IPS-18c (cell line): Measurements from ENCODE around the gene CALN1.

Experiments used
- H3K4me3 ChIP-seq: 2 replicates; pipeline ENCODE4 v1.7.0; 2013; ENCODE audit warnings: low read depth, mild to moderate bottlenecking, low read length, moderate library complexity; ENCODE audit not compliant: insufficient read depth
- H3K9me3 ChIP-seq: one replicate; pipeline ENCODE4 v1.6.1; 2013; ENCODE audit warnings: mild to moderate bottlenecking, low read length, moderate library complexity; ENCODE audit not compliant: control insufficient read depth, insufficient read depth

The CALN1 gene

DNA sequence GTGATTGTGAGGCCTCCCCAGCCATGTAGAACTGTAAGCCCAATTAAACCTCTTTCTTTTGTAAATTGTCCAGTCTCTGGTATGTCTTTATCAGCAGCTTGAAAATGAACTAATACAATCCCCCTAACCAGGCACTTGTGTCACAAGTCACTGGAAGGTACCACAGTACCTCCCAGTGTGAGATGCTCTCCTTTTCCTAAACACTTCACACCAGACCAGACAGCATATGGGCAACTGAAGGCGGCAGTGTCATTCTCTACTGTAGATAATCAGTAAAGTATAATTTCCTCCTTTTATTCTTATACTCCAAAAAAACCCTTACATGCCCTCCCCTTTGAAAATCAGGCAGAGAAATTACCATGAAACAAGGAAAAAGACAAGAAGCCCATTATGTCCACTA, 113.2 kb downstream of the CALN1 start:
- Histone ChIP-seq H3K4me3 (no peak overlapping the region), H3K9me3 (no peaks in the 10 kb centered on the region)

- Histone ChIP-seq H3K9me3 (no peaks in the 10 kb centered on the region), H3K4me3 (no peak overlapping the region)
Measured at GRCh38 chr7:72298091-72298490, 114.0 kb downstream of the CALN1 start.

GRCh38 chr7:72297636-72298035, 114.5 kb downstream of the CALN1 start:
- Histone ChIP-seq H3K4me3 (no peak overlapping the region), H3K9me3 (no peaks in the 10 kb centered on the region)

DNA sequence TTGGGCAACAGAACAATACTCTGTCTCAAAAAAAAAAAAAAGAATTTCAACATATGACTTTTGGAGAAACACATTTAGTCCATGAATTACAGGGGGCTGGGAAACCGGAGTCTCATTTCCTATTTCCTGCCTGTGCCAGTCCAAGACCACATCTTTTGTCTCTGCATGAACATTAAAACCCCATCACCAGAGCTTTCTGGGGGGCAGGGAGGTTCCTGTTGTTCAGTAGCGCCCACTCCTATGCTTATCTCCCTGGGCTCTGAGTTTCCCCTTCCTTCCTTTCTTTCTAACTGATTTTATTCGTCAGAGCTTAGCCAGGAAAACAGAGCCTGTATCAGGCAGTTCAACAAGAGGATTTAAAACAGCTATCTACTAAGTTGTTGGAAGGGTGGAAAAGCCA, 119.3 kb downstream of the CALN1 start:
- peaks cover 2% of the 10 kb centered on the region for H3K9me3 ChIP-seq
- H3K4me3 ChIP-seq: no peak overlapping the region

- Histone ChIP-seq H3K4me3 (no peak overlapping the region), H3K9me3 (peaks cover 2% of the 10 kb centered on the region)
Measured at GRCh38 chr7:72292118-72292517, 120.0 kb downstream of the CALN1 start.

DNA sequence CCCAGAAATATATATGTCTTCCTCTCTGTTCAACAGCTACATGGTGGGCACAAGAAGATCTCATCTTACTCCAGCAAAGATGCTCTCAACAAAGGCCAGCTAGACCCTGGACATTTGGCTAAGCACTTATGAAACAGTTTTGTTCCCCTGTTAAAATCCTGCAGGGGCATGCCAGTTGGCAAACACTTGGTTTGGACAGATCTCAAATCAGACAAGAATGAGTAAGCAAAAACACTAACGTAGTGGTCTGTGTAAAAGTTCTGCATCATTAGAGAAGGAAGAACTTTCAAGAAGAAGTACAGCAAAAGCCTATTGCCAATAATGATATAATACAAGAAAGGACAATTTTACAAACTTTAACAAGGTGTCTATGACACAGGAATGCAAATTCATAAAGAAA, 125.6 kb downstream of the CALN1 start:
- no peak overlapping the region for H3K4me3 ChIP-seq
- peaks cover 2% of the 10 kb centered on the region for H3K9me3 ChIP-seq

DNA sequence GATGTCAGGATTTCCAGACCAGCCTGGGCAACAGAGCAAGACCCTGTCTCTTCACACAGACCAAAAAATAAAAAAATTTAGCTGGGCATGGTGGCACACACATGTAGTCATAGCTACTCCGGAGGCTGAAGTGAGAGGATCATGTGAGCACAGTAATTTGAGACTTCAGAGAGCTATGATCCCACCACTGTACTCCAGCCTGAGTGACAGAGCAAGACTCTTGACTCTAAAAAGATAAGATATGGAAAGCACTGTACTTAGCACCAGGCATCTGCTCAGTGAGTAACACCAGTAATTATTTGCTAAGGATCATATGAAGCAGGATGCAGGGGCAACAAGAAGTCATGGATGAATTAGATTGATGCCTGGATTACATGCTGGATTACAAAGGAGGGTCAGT, 128.8 kb downstream of the CALN1 start:
- no peak overlapping the region for H3K4me3 ChIP-seq
- peaks cover 4% of the 10 kb centered on the region for H3K9me3 ChIP-seq

DNA sequence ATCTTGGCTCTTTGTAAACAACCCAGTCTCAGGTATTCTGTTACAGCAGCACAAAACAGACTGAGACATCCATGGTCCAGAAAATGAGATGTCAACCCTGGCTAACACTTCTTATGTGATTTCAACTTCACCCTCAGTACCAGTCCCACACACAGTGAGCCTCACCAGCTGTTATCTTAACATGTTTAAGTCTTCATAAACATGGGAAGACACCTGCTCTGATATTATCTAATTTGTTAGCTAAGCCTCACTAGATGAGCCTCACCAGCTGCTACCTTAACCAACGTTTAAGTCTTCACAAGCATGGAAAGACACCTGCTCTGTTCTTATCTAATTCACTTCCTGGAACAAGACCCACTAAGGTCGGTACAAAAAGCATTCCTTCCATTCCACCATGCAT, 130.8 kb downstream of the CALN1 start:
- Histone ChIP-seq H3K9me3 (peaks cover 2% of the 10 kb centered on the region), H3K4me3 (no peak overlapping the region)

GRCh38 chr7:72279203-72279602, 132.9 kb downstream of the CALN1 start:
- H3K9me3 ChIP-seq: peaks cover 2% of the 10 kb centered on the region

DNA sequence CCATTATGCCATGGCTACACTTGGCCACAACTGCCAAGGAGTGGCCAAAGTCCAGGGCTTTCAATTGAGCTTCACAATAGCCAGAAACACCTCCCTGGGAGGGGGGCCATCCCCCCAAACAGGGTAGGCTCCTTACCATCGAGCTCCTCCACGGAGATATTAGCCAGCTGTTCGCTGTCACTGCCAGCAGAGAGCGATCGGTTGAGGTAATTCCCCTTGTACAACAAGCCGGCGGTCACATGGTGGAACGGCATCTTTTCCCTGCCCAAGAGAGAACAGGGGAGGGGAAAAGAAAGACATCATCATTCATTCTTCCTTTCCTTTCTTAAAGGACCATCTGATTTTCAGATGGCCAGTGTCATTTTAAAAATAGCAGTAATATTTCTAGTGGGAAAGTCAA, 133.6 kb downstream of the CALN1 start:
- H3K4me3 ChIP-seq: no peak overlapping the region
- peaks cover 2% of the 10 kb centered on the region for H3K9me3 ChIP-seq

More at GRCh38 chr7:72279203-72279602, 132.9 kb downstream of the CALN1 start:
- no peak overlapping the region for H3K4me3 ChIP-seq

GRCh38 chr7:72275382-72276070, 136.6 kb downstream of the CALN1 start:
- H3K9me3 ChIP-seq: peaks cover 5% of the 10 kb centered on the region
- no peak overlapping the region for H3K4me3 ChIP-seq

- H3K4me3 ChIP-seq: no peak overlapping the region
- peaks cover 3% of the 10 kb centered on the region for H3K9me3 ChIP-seq
Measured at GRCh38 chr7:72272479-72272878, 139.7 kb downstream of the CALN1 start.

DNA sequence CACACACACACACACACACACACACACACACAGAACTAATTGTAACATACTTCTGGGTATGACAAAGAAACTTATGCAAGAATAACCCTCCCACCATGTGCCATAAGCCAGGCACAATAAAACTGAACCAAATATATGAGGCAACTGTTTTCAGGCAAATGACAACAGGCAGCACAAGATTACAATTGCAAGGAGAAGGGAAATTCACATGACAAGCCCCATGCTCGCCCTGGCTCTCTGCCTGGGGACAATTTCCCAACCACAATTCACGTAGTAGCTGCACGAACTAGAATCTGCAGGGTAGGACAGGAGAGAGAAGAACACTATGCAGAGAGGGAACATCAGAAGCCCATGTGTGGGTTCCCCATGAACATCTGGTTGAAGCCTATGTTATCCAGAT, 143.3 kb downstream of the CALN1 start:
- Histone ChIP-seq H3K4me3 (no peak overlapping the region), H3K9me3 (peaks cover 3% of the 10 kb centered on the region)

- Histone ChIP-seq H3K4me3 (no peak overlapping the region), H3K9me3 (peaks cover 3% of the 10 kb centered on the region)
Measured at GRCh38 chr7:72268090-72268489, 144.0 kb downstream of the CALN1 start.

- Histone ChIP-seq H3K4me3 (no peak overlapping the region), H3K9me3 (peaks cover 4% of the 10 kb centered on the region)
Measured at GRCh38 chr7:72267291-72267800, 144.8 kb downstream of the CALN1 start.

GRCh38 chr7:72266771-72267170, 145.4 kb downstream of the CALN1 start:
- H3K9me3 ChIP-seq: peaks cover 6% of the 10 kb centered on the region
- H3K4me3 ChIP-seq: no peak overlapping the region

DNA sequence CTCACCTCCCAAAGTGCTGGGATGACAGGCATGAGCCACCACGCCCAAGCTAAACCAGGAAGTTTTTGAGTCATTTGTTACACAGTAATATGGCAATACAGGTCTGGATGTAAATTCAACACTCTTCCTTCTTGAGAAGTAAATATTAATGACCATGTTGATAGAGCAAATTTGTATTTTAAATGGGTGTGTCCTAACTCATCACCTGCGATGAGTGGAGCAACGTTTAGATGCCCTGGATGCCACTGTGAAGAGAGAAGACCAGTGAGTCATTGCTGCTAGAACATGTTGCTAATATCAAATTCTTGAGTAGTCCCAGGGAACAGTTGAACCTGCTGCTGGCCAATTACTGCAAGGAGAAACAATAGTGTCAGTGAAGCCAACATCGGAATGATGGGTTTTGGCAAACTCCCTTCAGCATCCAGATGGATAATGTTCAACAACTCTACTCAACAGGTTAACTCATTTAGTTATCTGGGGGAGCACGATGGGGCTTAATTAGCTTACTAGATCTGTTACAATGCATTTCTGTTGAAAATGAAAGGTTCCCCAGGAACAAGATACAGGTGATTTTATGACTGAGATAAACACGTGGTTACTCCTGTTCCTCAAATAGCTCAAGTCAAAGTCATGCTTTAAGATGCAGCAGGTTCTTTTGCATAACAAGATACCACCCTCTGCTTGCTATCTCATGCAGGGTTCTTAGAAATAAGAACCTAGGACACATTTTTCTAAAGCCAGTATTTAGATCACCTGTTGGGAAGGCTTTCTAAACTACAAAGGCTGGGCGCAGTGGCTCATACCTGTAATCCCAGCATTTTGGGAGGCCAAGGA, 146.8 kb downstream of the CALN1 start:
- Histone ChIP-seq H3K4me3 (no peak overlapping the region), H3K9me3 (peaks cover 3% of the 10 kb centered on the region)

DNA sequence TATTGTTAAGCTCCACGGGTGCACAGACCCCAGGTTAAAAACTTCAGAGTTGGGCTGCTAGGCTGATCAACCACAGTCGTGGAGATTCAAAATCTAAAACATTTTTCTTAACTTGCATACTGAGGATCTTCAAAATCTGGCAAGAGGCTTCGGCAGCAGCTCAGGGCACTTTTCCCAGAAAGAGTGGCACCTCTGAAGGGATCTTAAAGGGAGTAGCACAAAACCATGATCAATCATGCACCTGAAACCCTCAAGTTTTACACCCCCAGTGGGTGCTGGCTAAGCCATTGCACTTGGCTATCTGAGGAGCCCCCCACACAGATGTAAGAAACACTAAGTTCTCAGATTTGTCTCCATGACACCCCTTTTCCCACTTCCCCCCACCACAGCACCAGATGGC, 151.7 kb downstream of the CALN1 start:
- H3K9me3 ChIP-seq: peaks cover 3% of the 10 kb centered on the region

More for the DNA sequence above, 151.7 kb downstream of the CALN1 start:
- no peak overlapping the region for H3K4me3 ChIP-seq
